ENCODE results near the gene ZBTB26.
"Not testable (repeated sequence)": the region's sequence is repeated elsewhere in the genome, so short reads cannot be mapped to it uniquely, and the experiment has no call there.

Gene ZBTB26

GRCh38 chr9:122929796-122930354 lies 1.4 kb downstream of the ZBTB26 start:
- no peak overlapping the region for H3K4me3 ChIP-seq (ENCODE audit: low read depth, low read length)

- H3K4me3 ChIP-seq (ENCODE audit: low read depth, low read length): no peak overlapping the region
Observed at GRCh38 chr9:122923947-122924346, 7.4 kb downstream of the ZBTB26 start.

- H3K4me3 ChIP-seq (ENCODE audit: low read depth, low read length): no peak overlapping the region
Observed at GRCh38 chr9:122922713-122923112, 8.6 kb downstream of the ZBTB26 start.

- no peak overlapping the region for H3K4me3 ChIP-seq (ENCODE audit: low read depth, low read length)
Observed at GRCh38 chr9:122918310-122918709, 13.0 kb downstream of the ZBTB26 start.

- H3K4me3 ChIP-seq (ENCODE audit: low read depth, low read length): peak within 1 kb of the TSS; percentile 93
Observed at GRCh38 chr9:122912964-122913673, 18.2 kb downstream of the ZBTB26 start, which contains the start of gene ZBTB6. Gene ZBTB6 (minus strand): TSS chr9:122913323. CDS start chr9:122912072, 1,251 bp downstream.

GRCh38 chr9:122912671-122912963 lies 18.7 kb downstream of the ZBTB26 start:
- H3K4me3 ChIP-seq (ENCODE audit: low read depth, low read length): peak overlapping the region; percentile 93

- H3K4me3 ChIP-seq (ENCODE audit: low read depth, low read length): not testable (repeated sequence)
Observed at GRCh38 chr9:122906122-122906521, 25.2 kb downstream of the ZBTB26 start.

GRCh38 chr9:122904823-122905710 lies 26.2 kb downstream of the ZBTB26 start, which contains the start of gene RC3H2:
Gene RC3H2 (minus strand): TSS chr9:122905359. CDS start chr9:122897509, 7,850 bp downstream.
- H3K4me3 ChIP-seq (ENCODE audit: low read depth, low read length): peak within 1 kb of the TSS; percentile 96

GRCh38 chr9:122904466-122904822 lies 26.9 kb downstream of the ZBTB26 start:
- H3K4me3 ChIP-seq (ENCODE audit: low read depth, low read length): peak overlapping the region; percentile 96

- H3K4me3 ChIP-seq (ENCODE audit: low read depth, low read length): no peak overlapping the region
Observed at GRCh38 chr9:122900791-122901190, 30.5 kb downstream of the ZBTB26 start.

- no peak overlapping the region for H3K4me3 ChIP-seq (ENCODE audit: low read depth, low read length)
Observed at GRCh38 chr9:122897969-122898368, 33.3 kb downstream of the ZBTB26 start.

GRCh38 chr9:122888480-122888879 lies 42.8 kb downstream of the ZBTB26 start:
- H3K4me3 ChIP-seq (ENCODE audit: low read depth, low read length): no peak overlapping the region

- H3K4me3 ChIP-seq (ENCODE audit: low read depth, low read length): no peak overlapping the region
Observed at GRCh38 chr9:122883125-122883524, 48.2 kb downstream of the ZBTB26 start.

- H3K4me3 ChIP-seq (ENCODE audit: low read depth, low read length): no peak overlapping the region
Observed at GRCh38 chr9:122879443-122879842, 51.9 kb downstream of the ZBTB26 start.

GRCh38 chr9:122875523-122875922 lies 55.8 kb downstream of the ZBTB26 start:
- no peak overlapping the region for H3K4me3 ChIP-seq (ENCODE audit: low read depth, low read length)

- H3K4me3 ChIP-seq (ENCODE audit: low read depth, low read length): not testable (repeated sequence)
Observed at GRCh38 chr9:122867276-122867675, 64.0 kb downstream of the ZBTB26 start.

GRCh38 chr9:122866079-122866478 lies 65.2 kb downstream of the ZBTB26 start:
- H3K4me3 ChIP-seq (ENCODE audit: low read depth, low read length): no peak overlapping the region

Measured in iPS-11a (cell line).